CMK (cell line): Measurements from ENCODE around the gene DNAJA3.

Experiments
- DNase-seq: peaks from one replicate; pipeline ENCODE4 v3.0.0-alpha.2; 2010; ENCODE audit warnings: low read depth

Gene DNAJA3

DNA sequence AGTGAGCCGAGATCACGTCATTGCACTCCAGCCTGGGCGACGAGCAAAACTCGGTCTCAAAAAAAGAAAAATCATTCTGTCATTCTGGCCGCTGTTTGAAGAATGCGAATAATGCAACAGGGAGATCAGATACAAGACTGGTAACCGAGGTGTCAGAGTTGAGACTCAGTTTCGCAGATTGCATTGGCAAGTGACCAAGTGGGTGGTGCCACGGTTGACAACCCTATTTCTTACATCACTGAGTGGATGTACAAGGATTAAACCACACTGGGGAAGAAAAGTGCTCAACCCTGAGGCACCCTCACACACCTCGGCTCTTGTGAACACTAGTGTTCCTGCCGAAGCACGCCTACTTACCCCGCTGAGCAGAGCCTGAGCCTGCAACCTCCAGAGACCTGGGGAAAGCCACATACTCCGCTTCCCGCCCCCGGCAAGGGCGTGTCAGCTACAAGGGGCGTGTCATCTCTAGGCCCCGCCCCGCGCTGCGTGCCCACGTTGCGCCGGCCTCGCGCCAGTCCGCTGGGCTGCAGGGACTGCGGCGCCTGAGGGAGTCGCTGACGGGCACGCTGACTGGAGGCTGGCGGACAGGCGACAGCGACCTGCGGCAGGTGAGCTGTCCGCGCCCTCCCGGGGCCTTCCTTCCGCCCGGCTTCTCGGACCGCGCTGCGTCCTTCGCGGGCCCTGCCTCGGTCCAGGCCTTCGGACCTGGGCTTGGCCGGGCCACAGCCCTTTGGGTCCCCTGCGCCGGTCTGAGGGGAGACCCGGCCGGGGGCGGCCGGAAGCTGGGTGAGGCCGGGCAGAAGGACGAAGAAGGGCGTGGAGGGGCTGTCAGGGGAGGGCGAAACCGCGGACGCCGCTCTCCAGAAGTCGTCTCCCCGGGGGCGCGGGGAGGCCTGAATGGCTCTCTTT lies 50.5 kb downstream of the DNAJA3 start, which contains the start of gene HMOX2:
Gene HMOX2, plus strand, starts transcription at position 519 of the 909 bp plus-strand sequence. CDS start 29,127 bp downstream, outside the sequence.
- peak; percentile 90 for DNase-seq

DNA sequence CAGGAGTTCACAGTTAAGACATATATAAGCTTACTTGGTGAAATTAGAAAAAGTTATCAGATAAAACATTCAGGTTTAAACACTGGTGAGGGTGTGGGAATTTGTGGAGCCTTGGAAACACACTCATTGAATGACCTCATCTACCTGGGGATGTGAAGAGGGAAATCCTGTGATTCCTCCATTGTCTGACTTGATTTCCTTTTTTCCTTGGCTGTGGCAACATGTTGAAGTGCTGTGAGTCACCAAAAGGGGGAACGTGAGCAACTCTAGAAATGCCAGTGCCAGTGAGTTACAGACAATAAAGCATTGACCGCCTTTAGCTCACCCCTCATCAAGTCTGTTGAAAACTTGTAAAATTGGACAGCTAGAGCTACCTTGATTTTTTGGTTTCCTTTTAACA lies 52.3 kb downstream of the DNAJA3 start:
- DNase-seq = no peak

DNA sequence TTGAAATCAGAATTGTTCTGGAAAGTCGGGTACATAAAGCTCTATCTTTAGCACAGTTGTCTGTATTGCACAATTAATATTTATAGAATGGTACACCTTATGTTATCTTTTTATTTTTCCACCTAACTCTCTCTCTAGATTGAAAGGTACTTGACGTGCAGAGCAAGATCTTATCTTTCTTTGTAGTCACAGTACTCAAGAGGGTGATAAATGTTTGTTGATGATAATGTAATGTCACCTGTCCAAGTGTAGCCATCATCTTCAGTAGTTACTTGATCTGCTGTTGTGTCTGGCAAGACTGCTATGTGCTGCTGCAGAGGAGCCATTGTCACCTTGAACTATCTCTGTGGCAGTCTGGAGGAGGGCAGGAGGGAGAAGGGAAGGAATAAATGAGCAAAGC lies 55.9 kb downstream of the DNAJA3 start:
- DNase-seq = no peak

DNA sequence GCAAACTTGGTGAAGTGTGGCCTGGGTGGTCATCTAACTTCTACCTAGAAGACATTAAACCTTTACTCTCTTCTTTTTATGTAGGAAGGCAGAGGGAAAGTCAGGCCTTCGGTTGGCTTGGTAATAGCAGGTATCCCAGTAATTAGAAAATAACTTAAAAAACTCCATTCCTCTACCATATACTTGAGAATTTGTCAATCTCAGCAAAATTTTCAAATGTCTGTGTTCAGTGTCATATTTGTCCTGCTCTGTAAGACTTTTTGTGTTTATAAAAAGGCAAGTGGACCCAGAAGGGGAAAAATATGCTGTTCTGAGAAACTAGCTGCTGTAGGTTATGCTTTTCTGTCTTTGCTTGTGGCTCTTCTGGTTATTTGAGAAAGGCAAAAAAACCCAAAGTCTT lies 56.3 kb downstream of the DNAJA3 start:
- no peak for DNase-seq

DNA sequence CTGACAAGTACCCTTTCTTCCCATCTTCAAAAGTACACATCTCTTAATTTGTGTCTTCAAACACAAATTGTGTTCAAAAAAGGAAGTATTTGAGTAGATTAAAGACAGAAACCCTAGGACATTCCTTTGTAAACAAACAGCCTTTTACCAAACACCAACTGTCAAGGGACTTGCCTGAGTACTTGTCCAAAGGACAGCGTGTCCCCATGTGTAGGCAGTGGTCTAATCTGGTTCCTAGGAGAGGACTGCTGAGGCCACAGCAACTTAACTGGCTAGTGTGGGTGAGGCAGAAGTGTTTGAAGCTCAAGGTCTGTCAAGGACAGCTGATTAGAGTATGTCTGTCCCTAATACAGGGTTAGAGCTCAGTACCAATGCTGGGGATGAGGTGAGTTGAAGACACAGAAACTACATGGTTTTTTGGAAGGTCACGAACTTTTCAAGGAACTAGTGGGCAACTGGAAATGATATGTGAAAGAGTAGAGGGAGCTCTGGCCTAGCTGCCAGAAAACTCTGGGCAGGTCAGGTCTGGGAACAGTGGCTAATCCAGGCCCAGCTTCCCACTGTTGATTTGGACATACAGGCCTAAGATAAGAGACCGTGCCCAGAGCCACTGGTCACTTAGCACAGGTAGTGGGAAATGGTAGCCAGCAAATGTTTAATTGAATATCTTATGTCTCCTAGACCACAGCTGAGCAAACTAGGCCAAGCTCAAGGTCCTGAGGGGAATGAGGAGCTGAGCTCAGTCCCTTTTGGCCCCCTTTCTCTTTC lies 60.6 kb downstream of the DNAJA3 start:
- DNase-seq = no peak

DNA sequence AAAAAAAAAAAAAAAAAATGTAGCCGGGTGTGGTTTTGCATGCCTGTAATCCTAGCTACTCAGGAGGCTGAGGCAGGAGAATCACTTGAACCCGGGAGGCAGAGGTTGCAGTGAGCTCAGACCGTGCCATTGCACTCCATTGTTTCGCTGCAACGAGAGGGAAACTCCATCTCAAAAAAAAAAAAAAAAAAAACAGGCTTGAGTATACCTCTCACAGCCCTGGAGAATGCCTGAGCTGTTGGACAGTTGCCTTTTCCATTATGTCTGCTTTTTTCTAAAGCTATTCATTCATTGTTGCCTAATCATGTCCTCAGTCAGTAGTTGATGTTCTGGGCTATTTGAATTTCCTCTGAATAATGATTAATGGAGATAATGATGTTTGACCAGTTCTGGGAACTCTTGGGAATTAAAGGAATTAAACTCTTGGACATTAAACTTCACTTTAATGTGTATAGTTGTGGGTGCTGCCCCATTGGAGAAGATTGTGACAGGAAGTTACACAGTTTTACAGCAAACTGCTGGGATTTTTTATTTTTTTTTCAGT lies 62.4 kb downstream of the DNAJA3 start:
- DNase-seq = no peak

DNA sequence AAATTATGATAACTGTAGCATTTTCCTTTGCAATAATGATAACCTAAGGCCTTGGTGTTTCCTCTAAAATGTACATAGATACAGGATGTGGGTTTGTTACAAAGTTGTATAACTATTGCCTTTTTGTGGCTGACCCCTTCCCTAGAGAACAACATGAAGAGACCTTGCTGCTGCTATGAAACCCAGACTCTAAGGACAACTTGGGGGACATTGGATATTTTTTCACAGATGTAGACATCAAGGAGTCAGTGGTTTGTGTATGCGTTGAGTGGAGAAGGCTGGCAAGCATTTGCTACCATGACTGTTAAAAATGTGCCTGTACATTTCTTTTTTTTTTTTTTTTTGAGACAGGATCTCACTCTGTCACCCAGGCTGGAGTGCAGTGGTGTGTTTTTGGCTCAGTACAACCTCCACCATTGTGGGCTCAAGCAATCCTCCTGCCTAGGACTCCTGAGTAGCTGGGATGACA lies 62.9 kb downstream of the DNAJA3 start:
- no peak for DNase-seq

DNA sequence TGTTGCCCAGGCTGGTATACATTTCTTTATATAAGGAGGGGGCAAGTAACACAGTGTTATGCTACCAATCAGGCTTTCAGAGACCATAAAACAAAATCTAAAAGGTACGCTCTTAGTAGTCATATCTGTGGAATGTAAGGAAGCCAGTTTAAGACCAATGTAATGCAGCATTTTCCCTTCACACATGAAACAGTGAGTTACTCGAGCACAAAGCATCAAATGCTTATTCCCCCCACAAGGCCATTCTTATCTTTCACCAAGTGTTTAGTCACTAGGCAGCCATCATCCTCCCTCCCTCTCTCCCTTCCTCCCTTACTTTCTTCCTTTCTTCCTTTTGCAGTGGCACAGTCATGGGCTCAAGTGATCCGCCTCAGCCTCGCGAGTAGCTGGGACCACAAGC lies 63.4 kb downstream of the DNAJA3 start:
- no peak for DNase-seq

DNA sequence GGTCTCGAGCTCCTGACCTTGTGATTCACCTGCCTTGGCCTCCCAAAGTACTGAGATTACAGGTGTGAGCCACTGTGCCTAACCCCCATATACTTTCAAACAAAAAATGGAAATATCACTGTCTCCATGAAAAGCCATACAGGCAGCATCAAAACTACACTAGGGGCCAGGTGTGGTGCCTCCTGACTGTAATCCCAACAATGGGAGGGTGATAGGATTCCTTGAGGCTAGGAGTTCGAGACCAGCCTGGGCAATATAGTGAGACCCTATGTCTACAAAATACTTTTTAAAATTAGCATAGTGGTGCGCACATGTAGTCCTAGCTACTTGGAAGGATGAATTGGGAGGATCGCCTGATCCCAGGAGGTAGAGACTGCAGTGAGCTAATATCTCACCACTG lies 66.2 kb downstream of the DNAJA3 start:
- DNase-seq = no peak

DNA sequence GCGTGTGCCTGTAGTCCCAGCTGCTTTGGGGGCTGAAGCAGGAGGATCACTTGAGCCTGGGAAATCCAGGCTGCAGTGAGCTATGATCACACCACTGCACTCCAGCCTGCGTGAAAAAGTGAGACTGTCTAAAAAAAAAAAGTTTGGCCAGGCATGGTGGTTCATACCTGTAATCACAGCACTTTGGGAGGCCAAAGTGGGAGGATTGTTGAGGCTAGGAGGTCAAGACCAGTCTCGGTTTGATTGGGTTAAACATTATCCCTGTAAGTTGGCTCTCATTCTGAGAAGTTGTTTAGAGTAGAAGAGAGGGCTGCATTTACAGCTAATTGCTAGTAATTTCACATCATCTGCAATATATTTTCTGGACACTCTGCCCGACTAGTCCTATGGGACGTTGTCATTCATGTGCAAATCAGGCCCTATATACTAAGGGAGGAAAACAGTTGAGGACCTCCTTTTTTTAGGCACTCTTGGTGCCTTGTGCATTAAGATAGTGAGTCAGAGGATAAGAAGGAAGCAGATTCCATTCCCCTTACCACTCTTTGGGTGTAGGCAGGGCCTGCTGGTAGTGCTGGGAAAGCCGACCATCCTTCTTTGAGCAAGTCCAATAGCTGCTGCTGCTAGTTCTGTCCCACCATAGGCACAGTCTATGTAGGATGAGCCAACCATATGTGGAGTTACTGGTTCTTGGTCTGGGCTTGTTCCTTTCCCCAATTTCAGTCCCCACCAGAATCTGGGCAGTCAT lies 69.2 kb downstream of the DNAJA3 start:
- DNase-seq = no peak

DNA sequence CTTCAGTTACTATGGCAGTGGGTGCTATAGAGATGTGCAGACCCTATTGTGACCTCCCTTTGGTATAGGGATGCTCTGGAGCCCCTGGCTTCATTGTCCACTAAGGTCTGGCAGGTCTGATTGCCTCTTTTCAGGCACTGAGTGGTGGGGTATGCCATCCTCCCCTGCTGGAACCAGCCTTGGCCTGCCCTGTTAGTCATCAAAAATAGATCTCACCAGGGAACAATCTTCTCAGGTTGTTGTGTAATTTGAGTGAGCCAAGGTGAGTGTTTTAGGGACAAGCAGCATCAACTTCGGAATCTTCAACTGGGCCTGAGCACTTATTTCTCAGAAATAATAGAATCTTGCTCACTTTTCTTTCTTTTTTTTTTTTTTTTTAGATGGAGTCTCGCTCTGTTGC lies 70.1 kb downstream of the DNAJA3 start:
- no peak for DNase-seq

DNA sequence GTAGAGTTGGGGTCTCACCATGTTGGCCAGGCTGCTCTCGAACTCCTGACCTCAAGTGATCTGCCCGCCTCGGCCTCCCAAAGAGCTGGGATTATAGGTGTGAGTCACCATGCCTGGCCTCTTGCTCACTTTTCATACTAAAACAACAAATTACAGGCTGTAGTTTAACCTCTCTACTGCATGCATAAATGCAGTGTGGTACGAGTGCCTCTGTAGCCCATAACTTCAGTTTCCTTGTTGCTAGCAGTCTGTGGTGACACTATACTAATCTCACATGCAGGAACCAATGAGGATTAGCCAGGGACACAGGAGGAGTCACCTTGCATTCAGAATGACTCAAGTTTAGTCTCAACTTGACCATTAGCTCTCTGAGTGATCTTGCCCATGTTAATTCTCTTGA lies 70.6 kb downstream of the DNAJA3 start:
- DNase-seq = no peak

DNA sequence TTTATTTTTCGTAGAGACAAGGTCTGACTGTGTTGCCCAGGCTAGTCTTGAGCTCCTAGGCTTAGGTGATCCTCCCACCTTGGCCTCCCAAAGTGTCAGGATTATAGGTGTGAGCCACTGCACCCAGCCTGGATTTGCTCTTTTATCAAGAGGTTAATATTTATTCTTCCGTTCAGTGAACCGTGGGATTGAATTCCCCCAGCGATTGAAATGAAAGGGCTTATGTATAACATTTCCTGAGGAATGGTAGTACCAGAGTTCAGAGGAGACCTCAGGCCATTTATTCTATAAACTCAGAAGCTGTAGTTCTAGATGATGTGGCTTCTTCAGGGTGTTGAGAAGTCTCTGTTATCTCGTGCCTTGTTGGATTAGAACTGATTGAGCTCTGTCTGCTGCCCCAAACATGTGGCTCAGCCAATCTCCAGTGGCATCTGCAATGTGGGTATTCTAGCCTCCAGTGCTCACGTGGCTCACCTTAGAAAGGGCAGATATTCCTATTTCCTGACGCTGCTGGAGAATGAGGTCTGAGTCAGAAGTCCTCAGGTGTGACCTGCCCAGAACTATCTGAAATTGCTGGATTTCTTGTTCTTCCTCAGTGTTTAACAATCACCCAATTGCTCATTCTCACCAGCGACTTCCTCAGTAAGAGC lies 73.0 kb downstream of the DNAJA3 start:
- no peak for DNase-seq

DNA sequence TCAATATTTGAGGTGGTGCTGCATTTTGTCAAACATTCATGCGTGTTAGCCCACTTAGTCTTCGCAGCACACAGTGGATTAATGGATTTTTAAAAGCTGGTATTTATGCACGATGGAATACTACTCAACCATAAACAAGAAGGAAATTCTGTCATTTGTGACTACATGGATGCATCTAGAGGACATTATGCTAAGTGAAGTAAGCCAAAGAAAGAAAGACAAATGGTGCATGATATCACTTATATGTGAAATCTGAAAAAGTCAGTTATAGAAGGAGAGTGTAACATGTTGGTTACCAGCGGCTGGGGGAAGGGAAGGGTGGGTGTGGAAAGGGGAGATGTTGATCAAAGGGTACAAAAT lies 73.5 kb downstream of the DNAJA3 start:
- no peak for DNase-seq

DNA sequence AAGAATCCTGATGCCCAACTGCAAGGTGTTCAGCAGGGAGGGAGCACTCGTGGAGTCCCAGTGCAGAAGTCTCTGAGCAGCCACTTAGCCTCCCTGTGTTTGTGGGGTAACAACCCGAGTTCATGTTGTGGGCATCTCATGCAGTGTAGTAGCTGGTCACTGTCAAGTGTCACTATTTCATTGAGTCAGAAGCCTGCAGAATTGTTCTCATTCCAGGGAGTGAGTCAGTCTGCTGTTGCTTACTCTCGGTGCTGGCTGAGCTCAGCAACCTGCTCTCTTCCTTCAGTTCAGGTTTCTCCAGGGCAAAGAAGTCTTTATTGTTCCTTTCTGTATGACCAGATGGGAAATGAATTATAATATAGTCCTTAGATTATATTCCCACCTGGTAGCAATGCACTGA lies 74.6 kb downstream of the DNAJA3 start:
- no peak for DNase-seq

DNA sequence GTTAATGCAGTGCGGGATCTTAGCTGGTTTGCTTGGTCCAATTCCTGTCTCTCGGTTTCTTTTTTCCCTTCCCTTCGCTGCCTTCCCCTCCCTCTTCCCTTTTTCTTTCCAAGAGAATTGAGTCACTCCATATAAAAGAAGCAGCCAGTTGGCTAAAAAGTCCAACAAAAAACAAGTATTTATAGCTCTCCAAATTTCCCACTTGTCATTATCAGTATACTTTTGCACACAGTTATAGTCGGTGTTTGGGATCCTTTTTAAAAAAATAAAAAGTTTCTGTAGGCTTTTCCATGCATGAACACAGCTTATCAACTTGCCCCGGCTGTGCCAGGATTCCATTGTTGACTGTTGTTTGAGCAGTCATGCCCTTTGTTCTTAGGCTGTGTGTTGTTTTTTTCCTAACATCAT lies 75.4 kb downstream of the DNAJA3 start:
- no peak for DNase-seq

DNA sequence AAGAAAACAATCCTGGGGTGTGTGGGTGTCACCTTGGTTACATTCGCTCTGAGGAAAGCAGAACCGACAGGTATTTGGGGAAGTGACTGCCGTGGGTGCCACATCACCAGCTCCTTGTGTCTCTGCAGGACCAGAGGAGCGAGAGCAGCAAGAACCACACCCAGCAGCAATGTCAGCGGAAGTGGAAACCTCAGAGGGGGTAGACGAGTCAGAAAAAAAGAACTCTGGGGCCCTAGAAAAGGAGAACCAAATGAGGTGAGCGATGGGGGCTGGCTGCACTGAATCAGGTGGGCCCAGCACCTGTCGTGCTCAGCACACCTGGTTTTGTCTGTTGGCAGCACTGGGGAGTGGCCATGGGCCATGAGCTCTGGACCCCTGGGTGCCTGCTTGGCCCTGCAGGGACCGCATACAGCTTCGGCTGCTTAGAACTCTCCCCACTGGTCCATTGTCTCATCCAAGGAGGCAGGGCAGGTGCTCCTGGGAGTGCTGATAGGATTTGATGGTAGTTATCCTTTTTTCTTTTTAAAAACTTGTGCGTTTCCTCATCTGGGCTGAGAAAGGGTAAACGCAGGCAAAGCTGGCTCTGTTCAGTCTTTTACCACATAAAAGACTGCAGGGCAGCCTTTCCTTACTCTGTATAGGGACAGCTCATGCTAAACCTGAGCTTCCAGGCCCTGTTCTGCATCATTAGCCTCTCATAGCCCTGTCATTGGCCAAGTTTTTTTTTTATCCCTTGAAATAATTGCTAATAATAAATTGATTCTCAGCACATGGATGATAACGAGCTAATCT lies 79.9 kb downstream of the DNAJA3 start:
- no peak for DNase-seq
